PC-9 (cell line): Measurements from ENCODE around the gene PNCK.

Experiments used
- EZH2 ChIP-seq: fragments of 200-600 bp; sonication (generic); IDR thresholded peaks from 2 replicates; pipeline ENCODE4 v1.8.0; 2017; ENCODE audit warnings: antibody characterized with exemption, low read depth
- TF ChIP-seq, protein P1 (sequence below): fragments of 200-600 bp; sonication (generic); conservative IDR thresholded peaks from 2 replicates; pipeline ENCODE4 v1.6.1; 2017; ENCODE audit warnings: mixed run types, antibody characterized with exemption, mild to moderate bottlenecking, moderate library complexity

DNA sequence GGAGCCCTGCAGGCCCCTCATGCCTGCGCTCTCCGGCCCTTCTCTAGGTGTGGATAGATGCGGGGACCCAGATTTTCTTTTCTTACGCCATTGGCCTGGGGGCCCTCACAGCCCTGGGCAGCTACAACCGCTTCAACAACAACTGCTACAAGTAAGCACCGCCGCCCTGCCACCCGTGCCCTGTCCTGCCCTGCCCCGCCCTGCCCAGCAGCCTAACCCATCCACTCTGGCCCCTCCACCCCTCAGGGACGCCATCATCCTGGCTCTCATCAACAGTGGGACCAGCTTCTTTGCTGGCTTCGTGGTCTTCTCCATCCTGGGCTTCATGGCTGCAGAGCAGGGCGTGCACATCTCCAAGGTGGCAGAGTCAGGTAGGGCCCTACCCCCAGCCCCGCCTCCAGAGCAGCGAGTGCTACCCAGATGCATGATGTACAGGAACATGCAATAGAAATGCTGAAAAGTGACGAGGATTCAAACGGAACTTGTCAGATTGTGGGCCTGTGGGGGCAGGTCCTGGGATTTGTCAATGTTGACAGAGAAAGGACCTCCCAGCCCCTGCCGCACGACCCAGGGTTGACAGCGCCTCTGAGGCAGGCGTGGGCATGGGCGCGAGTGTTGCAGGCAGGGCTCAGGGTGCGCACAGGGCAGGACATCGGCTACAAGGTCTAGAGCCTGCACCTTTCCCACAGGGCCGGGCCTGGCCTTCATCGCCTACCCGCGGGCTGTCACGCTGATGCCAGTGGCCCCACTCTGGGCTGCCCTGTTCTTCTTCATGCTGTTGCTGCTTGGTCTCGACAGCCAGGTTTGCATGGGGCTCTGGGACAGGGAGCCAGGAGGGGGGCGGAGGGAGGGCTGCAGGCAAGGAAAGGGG lies 19.8 kb upstream of the PNCK start:
- TF ChIP-seq, protein P1, sequence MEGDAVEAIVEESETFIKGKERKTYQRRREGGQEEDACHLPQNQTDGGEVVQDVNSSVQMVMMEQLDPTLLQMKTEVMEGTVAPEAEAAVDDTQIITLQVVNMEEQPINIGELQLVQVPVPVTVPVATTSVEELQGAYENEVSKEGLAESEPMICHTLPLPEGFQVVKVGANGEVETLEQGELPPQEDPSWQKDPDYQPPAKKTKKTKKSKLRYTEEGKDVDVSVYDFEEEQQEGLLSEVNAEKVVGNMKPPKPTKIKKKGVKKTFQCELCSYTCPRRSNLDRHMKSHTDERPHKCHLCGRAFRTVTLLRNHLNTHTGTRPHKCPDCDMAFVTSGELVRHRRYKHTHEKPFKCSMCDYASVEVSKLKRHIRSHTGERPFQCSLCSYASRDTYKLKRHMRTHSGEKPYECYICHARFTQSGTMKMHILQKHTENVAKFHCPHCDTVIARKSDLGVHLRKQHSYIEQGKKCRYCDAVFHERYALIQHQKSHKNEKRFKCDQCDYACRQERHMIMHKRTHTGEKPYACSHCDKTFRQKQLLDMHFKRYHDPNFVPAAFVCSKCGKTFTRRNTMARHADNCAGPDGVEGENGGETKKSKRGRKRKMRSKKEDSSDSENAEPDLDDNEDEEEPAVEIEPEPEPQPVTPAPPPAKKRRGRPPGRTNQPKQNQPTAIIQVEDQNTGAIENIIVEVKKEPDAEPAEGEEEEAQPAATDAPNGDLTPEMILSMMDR, result no peak
- no peak for TF ChIP-seq EZH2
